NB4 (cell line): Measurements from ENCODE around the gene CEP55.

Experiments used
- MAX ChIP-seq: IDR thresholded peaks from 2 replicates; pipeline ENCODE4 v1.6.1; 2011; ENCODE audit warnings: low read depth, low read length
- MYC ChIP-seq: IDR thresholded peaks from 2 replicates; pipeline ENCODE4 v1.6.1; 2011; ENCODE audit warnings: low read depth, low read length
- POLR2A ChIP-seq: IDR thresholded peaks from 2 replicates; pipeline ENCODE4 v1.6.1; 2011; ENCODE audit warnings: mild to moderate bottlenecking; ENCODE audit not compliant: insufficient read length; ENCODE audit errors: extremely low read depth
- TF ChIP-seq, protein P1 (sequence below): IDR thresholded peaks from one replicate; pipeline ENCODE4 v1.5.1; 2012; ENCODE audit warnings: low read depth, low read length

DNA sequence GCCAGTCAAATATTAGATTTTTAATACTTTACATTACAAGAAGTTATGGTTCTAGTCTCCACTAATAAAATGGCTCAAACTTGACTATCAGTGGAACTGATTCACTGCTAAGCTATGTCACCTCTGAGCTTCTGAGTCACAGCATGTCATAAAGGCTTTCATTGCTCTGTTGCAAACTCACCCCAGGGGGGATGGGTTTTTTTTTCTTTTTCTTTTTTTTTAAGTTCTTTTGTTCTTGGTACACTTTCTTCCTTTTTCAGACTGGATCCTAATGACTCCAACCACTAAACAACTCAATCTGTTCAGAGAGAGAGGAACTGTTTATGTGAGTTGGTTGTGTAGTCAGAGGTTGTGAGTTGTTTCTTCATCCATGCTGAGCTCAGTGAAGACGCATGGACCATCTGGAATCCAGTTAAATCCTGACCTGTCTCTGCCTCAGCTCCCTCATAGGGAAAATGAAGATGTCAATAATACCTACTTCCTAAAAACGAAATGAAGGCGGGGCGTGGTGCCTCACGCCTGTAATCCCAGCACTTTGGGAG is 25.2 kb upstream of the CEP55 start:
- TF ChIP-seq, protein P1, sequence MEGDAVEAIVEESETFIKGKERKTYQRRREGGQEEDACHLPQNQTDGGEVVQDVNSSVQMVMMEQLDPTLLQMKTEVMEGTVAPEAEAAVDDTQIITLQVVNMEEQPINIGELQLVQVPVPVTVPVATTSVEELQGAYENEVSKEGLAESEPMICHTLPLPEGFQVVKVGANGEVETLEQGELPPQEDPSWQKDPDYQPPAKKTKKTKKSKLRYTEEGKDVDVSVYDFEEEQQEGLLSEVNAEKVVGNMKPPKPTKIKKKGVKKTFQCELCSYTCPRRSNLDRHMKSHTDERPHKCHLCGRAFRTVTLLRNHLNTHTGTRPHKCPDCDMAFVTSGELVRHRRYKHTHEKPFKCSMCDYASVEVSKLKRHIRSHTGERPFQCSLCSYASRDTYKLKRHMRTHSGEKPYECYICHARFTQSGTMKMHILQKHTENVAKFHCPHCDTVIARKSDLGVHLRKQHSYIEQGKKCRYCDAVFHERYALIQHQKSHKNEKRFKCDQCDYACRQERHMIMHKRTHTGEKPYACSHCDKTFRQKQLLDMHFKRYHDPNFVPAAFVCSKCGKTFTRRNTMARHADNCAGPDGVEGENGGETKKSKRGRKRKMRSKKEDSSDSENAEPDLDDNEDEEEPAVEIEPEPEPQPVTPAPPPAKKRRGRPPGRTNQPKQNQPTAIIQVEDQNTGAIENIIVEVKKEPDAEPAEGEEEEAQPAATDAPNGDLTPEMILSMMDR: no peak
- TF ChIP-seq POLR2A (no peak), MAX (no peak), MYC (no peak)
